IPS-18a (cell line): ENCODE data around the gene MGAT4B.

ENCODE experiments used
- H3K27ac ChIP-seq: one replicate; pipeline ENCODE4 v1.5.1; 2013; ENCODE audit warnings: low read length
- H3K27me3 ChIP-seq: one replicate; pipeline ENCODE4 v1.6.1; 2013; ENCODE audit warnings: mild to moderate bottlenecking, low read length; ENCODE audit not compliant: control insufficient read depth, insufficient read depth
- H3K36me3 ChIP-seq: one replicate; pipeline ENCODE4 v1.6.1; 2013; ENCODE audit warnings: low read depth, low read length; ENCODE audit not compliant: control insufficient read depth
- H3K4me1 ChIP-seq: one replicate; pipeline ENCODE4 v1.6.1; 2013; ENCODE audit warnings: low read depth, low read length; ENCODE audit not compliant: control insufficient read depth
- H3K4me3 ChIP-seq: one replicate; pipeline ENCODE4 v1.5.1; 2013; ENCODE audit warnings: low read length
- H3K9ac ChIP-seq: one replicate; pipeline ENCODE4 v1.6.1; 2013; ENCODE audit warnings: mild to moderate bottlenecking, low read length, moderate library complexity
- H3K9me3 ChIP-seq: one replicate; pipeline ENCODE4 v1.6.1; 2013; ENCODE audit warnings: low read depth, low read length; ENCODE audit not compliant: control insufficient read depth

MGAT4B gene

GRCh38 chr5:179823937-179824744 lies 17.5 kb upstream of the MGAT4B start:
- Histone ChIP-seq H3K36me3 (peaks cover 55% of the 10 kb centered on the region), H3K9ac (no peak overlapping the region), H3K27ac (no peak overlapping the region), H3K9me3 (no peaks in the 10 kb centered on the region), H3K4me3 (no peak overlapping the region), H3K27me3 (peaks cover 3% of the 10 kb centered on the region), H3K4me1 (peaks cover 27% of the 10 kb centered on the region)

- H3K9me3 ChIP-seq: no peaks in the 10 kb centered on the region
- H3K4me3 ChIP-seq: peak overlapping the region; percentile 52
- H3K36me3 ChIP-seq: peaks cover 45% of the 10 kb centered on the region
- H3K27me3 ChIP-seq: peaks cover 9% of the 10 kb centered on the region
- H3K9ac ChIP-seq: no peak overlapping the region
- peaks cover 27% of the 10 kb centered on the region for H3K4me1 ChIP-seq
- no peak overlapping the region for H3K27ac ChIP-seq
Measured at GRCh38 chr5:179822444-179822990, 15.9 kb upstream of the MGAT4B start.

- H3K9ac ChIP-seq: no peak overlapping the region
- no peaks in the 10 kb centered on the region for H3K9me3 ChIP-seq
- H3K36me3 ChIP-seq: peaks cover 40% of the 10 kb centered on the region
- H3K4me3 ChIP-seq: peak overlapping the region; percentile 52
- H3K27me3 ChIP-seq: peaks cover 13% of the 10 kb centered on the region
- no peak overlapping the region for H3K27ac ChIP-seq
- peaks cover 27% of the 10 kb centered on the region for H3K4me1 ChIP-seq
Measured at GRCh38 chr5:179822059-179822432, 15.4 kb upstream of the MGAT4B start.

GRCh38 chr5:179821298-179822058 lies 14.8 kb upstream of the MGAT4B start:
- H3K27me3 ChIP-seq: peaks cover 16% of the 10 kb centered on the region
- peak overlapping the region; percentile 69 for H3K9ac ChIP-seq
- peaks cover 35% of the 10 kb centered on the region for H3K36me3 ChIP-seq
- peak overlapping the region; percentile 52 for H3K4me3 ChIP-seq
- H3K9me3 ChIP-seq: no peaks in the 10 kb centered on the region
- H3K4me1 ChIP-seq: peaks cover 27% of the 10 kb centered on the region
- H3K27ac ChIP-seq: peak overlapping the region; percentile 27

- H3K27ac ChIP-seq: peak within 1 kb of the TSS; percentile 27
- H3K9me3 ChIP-seq: no peaks in the 10 kb centered on the region
- H3K36me3 ChIP-seq: peaks cover 28% of the 10 kb centered on the region
- H3K27me3 ChIP-seq: peaks cover 24% of the 10 kb centered on the region
- peak within 1 kb of the TSS; percentile 69 for H3K9ac ChIP-seq
- peaks cover 27% of the 10 kb centered on the region for H3K4me1 ChIP-seq
- peak within 1 kb of the TSS; percentile 52 for H3K4me3 ChIP-seq
Measured at GRCh38 chr5:179820483-179821297, 14.0 kb upstream of the MGAT4B start, which contains the start of gene SQSTM1. SQSTM1 (plus strand) TSS chr5:179820905; CDS start chr5:179820937, 32 bp downstream.

GRCh38 chr5:179820127-179820482 lies 13.4 kb upstream of the MGAT4B start:
- no peaks in the 10 kb centered on the region for H3K9me3 ChIP-seq
- H3K27me3 ChIP-seq: peaks cover 25% of the 10 kb centered on the region
- peaks cover 22% of the 10 kb centered on the region for H3K36me3 ChIP-seq
- peak overlapping the region; percentile 69 for H3K9ac ChIP-seq
- H3K27ac ChIP-seq: no peak overlapping the region
- peaks cover 27% of the 10 kb centered on the region for H3K4me1 ChIP-seq
- peak overlapping the region; percentile 52 for H3K4me3 ChIP-seq

- Histone ChIP-seq H3K4me1 (peaks cover 27% of the 10 kb centered on the region), H3K36me3 (peaks cover 16% of the 10 kb centered on the region), H3K9ac (peak overlapping the region; percentile 69), H3K27me3 (peaks cover 25% of the 10 kb centered on the region), H3K27ac (peak overlapping the region; percentile 33), H3K9me3 (no peaks in the 10 kb centered on the region), H3K4me3 (peak overlapping the region; percentile 43)
Measured at GRCh38 chr5:179819296-179820126, 12.8 kb upstream of the MGAT4B start.

- H3K4me3 ChIP-seq: peak overlapping the region; percentile 43
Measured at GRCh38 chr5:179818746-179819295, 12.2 kb upstream of the MGAT4B start.

GRCh38 chr5:179817890-179818745 lies 11.5 kb upstream of the MGAT4B start:
- H3K9ac ChIP-seq: peak overlapping the region; percentile 69
- H3K36me3 ChIP-seq: peaks cover 5% of the 10 kb centered on the region
- H3K4me3 ChIP-seq: peak overlapping the region; percentile 43
- peaks cover 25% of the 10 kb centered on the region for H3K27me3 ChIP-seq
- peak overlapping the region; percentile 19 for H3K27ac ChIP-seq
- H3K9me3 ChIP-seq: no peaks in the 10 kb centered on the region
- H3K4me1 ChIP-seq: peaks cover 29% of the 10 kb centered on the region

More at GRCh38 chr5:179818746-179819295, 12.2 kb upstream of the MGAT4B start:
- peaks cover 25% of the 10 kb centered on the region for H3K27me3 ChIP-seq
- peaks cover 9% of the 10 kb centered on the region for H3K36me3 ChIP-seq
- peak overlapping the region; percentile 69 for H3K9ac ChIP-seq
- H3K27ac ChIP-seq: peak overlapping the region; percentile 19
- peaks cover 27% of the 10 kb centered on the region for H3K4me1 ChIP-seq
- H3K9me3 ChIP-seq: no peaks in the 10 kb centered on the region
